GM12872 (cell line): ENCODE data around the gene UTP20.

ENCODE experiments used
- TF ChIP-seq, protein P1 (sequence below): IDR thresholded peaks from 3 replicates; pipeline ENCODE4 v1.5.1; 2011; ENCODE audit warnings: low read depth, mild to moderate bottlenecking, low read length, moderate library complexity; ENCODE audit not compliant: insufficient read depth

Gene UTP20

DNA sequence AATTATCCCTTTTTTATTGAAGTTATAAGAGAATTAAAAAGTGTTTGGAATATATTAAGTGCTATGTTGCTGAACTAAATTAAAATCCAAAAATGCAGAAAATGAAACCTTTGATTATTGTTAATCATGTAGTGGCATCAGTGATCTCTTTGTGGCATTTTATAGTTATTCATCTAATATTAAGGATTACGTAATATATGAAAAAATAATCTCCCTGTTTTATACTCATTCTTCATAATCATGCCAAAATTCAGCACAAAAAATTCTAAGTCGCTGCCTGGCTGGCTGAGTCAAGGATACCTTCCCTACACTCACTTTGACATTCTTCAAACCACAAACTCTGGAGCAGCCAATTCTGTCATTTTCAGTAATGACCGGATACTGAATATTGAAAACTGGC lies 64.0 kb downstream of the UTP20 start:
- TF ChIP-seq, protein P1, sequence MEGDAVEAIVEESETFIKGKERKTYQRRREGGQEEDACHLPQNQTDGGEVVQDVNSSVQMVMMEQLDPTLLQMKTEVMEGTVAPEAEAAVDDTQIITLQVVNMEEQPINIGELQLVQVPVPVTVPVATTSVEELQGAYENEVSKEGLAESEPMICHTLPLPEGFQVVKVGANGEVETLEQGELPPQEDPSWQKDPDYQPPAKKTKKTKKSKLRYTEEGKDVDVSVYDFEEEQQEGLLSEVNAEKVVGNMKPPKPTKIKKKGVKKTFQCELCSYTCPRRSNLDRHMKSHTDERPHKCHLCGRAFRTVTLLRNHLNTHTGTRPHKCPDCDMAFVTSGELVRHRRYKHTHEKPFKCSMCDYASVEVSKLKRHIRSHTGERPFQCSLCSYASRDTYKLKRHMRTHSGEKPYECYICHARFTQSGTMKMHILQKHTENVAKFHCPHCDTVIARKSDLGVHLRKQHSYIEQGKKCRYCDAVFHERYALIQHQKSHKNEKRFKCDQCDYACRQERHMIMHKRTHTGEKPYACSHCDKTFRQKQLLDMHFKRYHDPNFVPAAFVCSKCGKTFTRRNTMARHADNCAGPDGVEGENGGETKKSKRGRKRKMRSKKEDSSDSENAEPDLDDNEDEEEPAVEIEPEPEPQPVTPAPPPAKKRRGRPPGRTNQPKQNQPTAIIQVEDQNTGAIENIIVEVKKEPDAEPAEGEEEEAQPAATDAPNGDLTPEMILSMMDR, result no peak

- TF ChIP-seq, protein P1, result no peak
These were observed 71.8 kb downstream of the UTP20 start for GRCh38 chr12:101351682-101352081.

DNA sequence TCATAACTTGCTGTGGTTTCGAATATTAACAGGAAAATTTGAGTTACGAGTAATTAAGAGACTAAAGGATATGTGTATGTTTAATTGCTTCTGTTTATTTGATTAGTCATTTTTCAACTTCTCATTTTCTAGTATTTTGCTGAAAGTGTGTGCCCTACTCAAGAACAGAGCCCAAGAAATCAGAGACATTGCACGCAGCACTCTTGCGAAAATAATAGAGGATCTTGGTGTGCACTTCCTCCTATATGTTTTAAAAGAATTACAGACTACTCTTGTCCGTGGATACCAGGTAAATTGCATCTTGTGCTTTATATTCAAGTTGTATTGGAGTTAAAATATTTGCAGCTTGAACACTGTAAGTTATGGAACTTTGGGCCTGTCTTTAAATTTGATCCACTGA lies 76.9 kb downstream of the UTP20 start:
- TF ChIP-seq, protein P1, result no peak

- TF ChIP-seq, protein P1, result no peak
These were observed 81.5 kb downstream of the UTP20 start for GRCh38 chr12:101361455-101361854.

- TF ChIP-seq, protein P1, result no peak
These were observed 88.1 kb downstream of the UTP20 start for GRCh38 chr12:101368016-101368415.

DNA sequence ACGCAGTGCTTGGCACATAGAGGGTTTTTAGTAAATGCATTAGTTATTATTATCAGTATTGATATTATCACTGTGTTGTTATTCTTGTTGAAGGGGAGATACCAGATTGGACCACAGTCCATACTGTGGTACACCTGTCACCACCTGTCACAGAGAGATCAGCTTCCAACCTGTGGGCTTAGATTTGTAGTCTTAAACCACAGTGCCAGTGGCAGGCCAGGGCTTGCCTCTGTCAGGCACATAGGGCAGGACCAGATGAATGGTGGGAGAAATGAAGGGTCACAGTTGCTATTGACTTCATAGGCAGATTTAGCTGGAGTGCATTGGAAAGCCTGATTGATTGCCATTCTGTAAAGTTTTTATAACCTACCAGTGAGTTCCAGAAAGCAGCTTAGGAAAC lies 92.5 kb downstream of the UTP20 start:
- TF ChIP-seq, protein P1, result no peak

DNA sequence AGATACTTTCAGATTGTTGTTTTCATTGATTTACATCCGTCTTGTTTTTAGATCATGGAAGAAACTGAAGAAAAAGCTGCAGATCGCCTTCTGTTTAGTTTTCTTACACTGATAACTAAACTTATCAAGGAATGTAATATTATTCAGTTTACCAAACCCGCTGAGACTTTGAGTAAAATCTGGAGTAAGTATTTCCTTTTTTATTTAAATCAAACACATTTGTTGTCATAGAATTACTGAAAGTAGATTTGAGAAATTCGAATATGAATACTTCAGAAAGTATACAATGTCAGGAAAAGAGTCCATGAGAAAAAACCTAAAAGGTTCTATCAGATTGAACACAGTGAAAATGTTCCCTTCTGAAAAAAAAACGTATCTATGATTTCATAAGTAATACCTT lies 95.7 kb downstream of the UTP20 start:
- TF ChIP-seq, protein P1, result no peak

- TF ChIP-seq, protein P1, result no peak
These were observed 99.2 kb downstream of the UTP20 start for GRCh38 chr12:101379149-101379548.
